Limb (tissue), 2 donors: ENCODE results near the gene SMIM8.
"Not testable (repeated sequence)": the region's sequence is repeated elsewhere in the genome, so short reads cannot be mapped to it uniquely, and the experiment has no call there.

ENCODE experiments used
- DNase-seq, 2 donors: peaks; one replicate each; pipeline ENCODE4 v3.0.0-alpha.2; 2016; ENCODE audit errors: extremely low spot score in 2 of 2

The SMIM8 gene

GRCh38 chr6:87322304-87323212, at the start of gene SMIM8:
SMIM8 (plus strand) TSS chr6:87322588; CDS start chr6:87337032, 14,444 bp downstream.
- DNase-seq = peak; percentile 76 to 91

- DNase-seq = no peak
Observed at GRCh38 chr6:87274660-87275274, 47.6 kb upstream of the SMIM8 start.

- DNase-seq = no peak
Observed at GRCh38 chr6:87276624-87277023, 45.8 kb upstream of the SMIM8 start.

- peak in 1 of 2 donors; percentile 18 for DNase-seq
Observed at GRCh38 chr6:87277123-87277522, 45.3 kb upstream of the SMIM8 start.

- no peak for DNase-seq
Observed at GRCh38 chr6:87279196-87279595, 43.2 kb upstream of the SMIM8 start.

GRCh38 chr6:87281426-87281825, 41.0 kb upstream of the SMIM8 start:
- no peak for DNase-seq

- no peak for DNase-seq
Observed at GRCh38 chr6:87282743-87283142, 39.6 kb upstream of the SMIM8 start.

- DNase-seq = no peak
Observed at GRCh38 chr6:87283461-87283860, 38.9 kb upstream of the SMIM8 start.

- DNase-seq = no peak
Observed at GRCh38 chr6:87287251-87287650, 35.1 kb upstream of the SMIM8 start.

GRCh38 chr6:87289571-87289970, 32.8 kb upstream of the SMIM8 start:
- DNase-seq = no peak

GRCh38 chr6:87291883-87292282, 30.5 kb upstream of the SMIM8 start:
- peak in 1 of 2 donors; percentile 21 for DNase-seq

- DNase-seq = no peak
Observed at GRCh38 chr6:87293526-87293925, 28.9 kb upstream of the SMIM8 start.

GRCh38 chr6:87297119-87297518, 25.3 kb upstream of the SMIM8 start:
- DNase-seq = no peak

- not testable (repeated sequence) for DNase-seq
Observed at GRCh38 chr6:87301277-87301676, 21.1 kb upstream of the SMIM8 start.

GRCh38 chr6:87308970-87309369, 13.4 kb upstream of the SMIM8 start:
- no peak for DNase-seq

- no peak for DNase-seq
Observed at GRCh38 chr6:87312860-87313259, 9.5 kb upstream of the SMIM8 start.

GRCh38 chr6:87315071-87315470, 7.3 kb upstream of the SMIM8 start:
- DNase-seq = no peak

GRCh38 chr6:87319271-87319987, 3.0 kb upstream of the SMIM8 start:
- no peak for DNase-seq

GRCh38 chr6:87323880-87324279, 1.5 kb downstream of the SMIM8 start:
- DNase-seq = not testable (repeated sequence)

- no peak for DNase-seq
Observed at GRCh38 chr6:87330961-87331360, 8.6 kb downstream of the SMIM8 start.

- no peak for DNase-seq
Observed at GRCh38 chr6:87333033-87333432, 10.6 kb downstream of the SMIM8 start.

GRCh38 chr6:87333591-87334181, 11.3 kb downstream of the SMIM8 start:
- DNase-seq = no peak
